Endometrial microvascular endothelial cells (primary cell): ENCODE results near the gene ITGA8. TPM values are rescaled to one million over a fixed set of nuclear protein-coding genes. Genes with fewer than 3 reads are reported as not detected.

Source experiments
- in situ Hi-C: cut with HindIII; loops from 2 replicates; pipeline ENCODE4 v1.10.0; 2017; ENCODE audit warnings: low sequenced_read_pairs, low pct_unique_long_range_greater_than_20kb; ENCODE audit errors: inconsistent ontology term
- total RNA-seq: library from RNA; depleted of rRNA; stranded (reverse); fragments of >200 nt; gene quantifications from one replicate; pipeline ENCODE4 v1.2.3, GENCODE V29; 2015; ENCODE audit errors: inconsistent ontology term

ITGA8 gene
- total RNA-seq, 1 donor from 2014 or later, result 0.09 TPM

GRCh38 chr10:15703151-15703880, 16.4 kb downstream of the ITGA8 start:
- in situ Hi-C loops, result no loop called here

- in situ Hi-C loops, result no loop called here
Measured at GRCh38 chr10:15700078-15700674, 19.5 kb downstream of the ITGA8 start.

GRCh38 chr10:15695852-15696251, 23.9 kb downstream of the ITGA8 start:
- in situ Hi-C loops, result no loop called here

GRCh38 chr10:15690031-15690430, 29.7 kb downstream of the ITGA8 start:
- in situ Hi-C loops, result no loop called here

GRCh38 chr10:15684768-15685167, 35.0 kb downstream of the ITGA8 start:
- in situ Hi-C loops, result no loop called here

GRCh38 chr10:15681076-15681475, 38.6 kb downstream of the ITGA8 start:
- in situ Hi-C loops, result no loop called here

- in situ Hi-C loops, result no loop called here
Measured at GRCh38 chr10:15678851-15679250, 40.9 kb downstream of the ITGA8 start.

GRCh38 chr10:15672469-15672868, 47.3 kb downstream of the ITGA8 start:
- in situ Hi-C loops, result no loop called here

GRCh38 chr10:15670880-15671279, 48.8 kb downstream of the ITGA8 start:
- in situ Hi-C loops, result no loop called here

- in situ Hi-C loops, result no loop called here
Measured at GRCh38 chr10:15661574-15661973, 58.1 kb downstream of the ITGA8 start.

GRCh38 chr10:15660990-15661389, 58.7 kb downstream of the ITGA8 start:
- in situ Hi-C loops, result no loop called here

GRCh38 chr10:15658069-15658702, 61.5 kb downstream of the ITGA8 start:
- in situ Hi-C loops, result no loop called here

GRCh38 chr10:15652757-15653156, 67.0 kb downstream of the ITGA8 start:
- in situ Hi-C loops, result no loop called here

GRCh38 chr10:15652117-15652516, 67.6 kb downstream of the ITGA8 start:
- in situ Hi-C loops, result no loop called here

GRCh38 chr10:15651175-15651574, 68.5 kb downstream of the ITGA8 start:
- in situ Hi-C loops, result no loop called here

- in situ Hi-C loops, result no loop called here
Measured at GRCh38 chr10:15642095-15642494, 77.6 kb downstream of the ITGA8 start.

GRCh38 chr10:15640536-15641085, 79.1 kb downstream of the ITGA8 start:
- in situ Hi-C loops, result no loop called here

GRCh38 chr10:15636446-15636845, 83.3 kb downstream of the ITGA8 start:
- in situ Hi-C loops, result no loop called here

- in situ Hi-C loops, result no loop called here
Measured at GRCh38 chr10:15632456-15633091, 87.1 kb downstream of the ITGA8 start.
